A549 treated with GW870086 at 1 μM for 4 hours (cell line): ENCODE results near the gene OR2A5. TPM values are rescaled to one million over a fixed set of nuclear protein-coding genes. Genes with fewer than 3 reads are reported as not detected.

Experiments
- total RNA-seq: library from RNA; stranded (reverse); fragments of 200-300 nt; extraction: Qiagen RNA extraction; gene quantifications from 5 replicates; pipeline ENCODE4 v1.2.3, GENCODE V29; 2022; ENCODE audit warnings: low read depth

The OR2A5 gene
- not detected in 5 replicates for total RNA-seq

GRCh38 chr7:144048648-144049047 lies at the start of gene OR2A5:
Gene OR2A5 (plus strand): TSS chr7:144048948. CDS start chr7:144050402, 1,454 bp downstream.

GRCh38 chr7:144000020-144000419 lies 48.7 kb upstream of the OR2A5 start, which contains the start of gene OR6B1:
Gene OR6B1 (plus strand): TSS chr7:144000320. CDS start chr7:144003997, 3,677 bp downstream.

DNA sequence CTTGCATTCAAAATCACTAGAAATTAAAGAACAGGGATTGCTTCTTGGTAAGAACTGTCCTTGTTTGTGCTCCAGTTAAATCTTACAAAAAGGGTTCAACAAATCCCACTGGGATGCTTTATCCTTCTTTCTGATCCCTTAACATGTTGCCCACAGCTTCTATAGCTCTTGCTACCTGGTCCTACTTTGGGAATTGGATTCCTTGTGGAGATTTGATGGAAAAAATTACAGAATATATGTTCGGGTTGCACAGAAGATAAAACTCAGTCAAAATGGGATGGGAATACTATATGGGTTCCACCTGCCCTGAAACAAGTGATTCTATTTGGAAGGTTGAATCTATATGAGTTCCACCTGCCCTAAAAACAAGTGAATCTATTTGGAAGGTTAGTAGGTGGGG lies 20.8 kb downstream of the OR2A5 start, which contains the start of gene OR2A25:
OR2A25 (plus strand) TSS at position 301 of the 400 bp plus-strand sequence. CDS start 4,409 bp downstream, outside the sequence.

DNA sequence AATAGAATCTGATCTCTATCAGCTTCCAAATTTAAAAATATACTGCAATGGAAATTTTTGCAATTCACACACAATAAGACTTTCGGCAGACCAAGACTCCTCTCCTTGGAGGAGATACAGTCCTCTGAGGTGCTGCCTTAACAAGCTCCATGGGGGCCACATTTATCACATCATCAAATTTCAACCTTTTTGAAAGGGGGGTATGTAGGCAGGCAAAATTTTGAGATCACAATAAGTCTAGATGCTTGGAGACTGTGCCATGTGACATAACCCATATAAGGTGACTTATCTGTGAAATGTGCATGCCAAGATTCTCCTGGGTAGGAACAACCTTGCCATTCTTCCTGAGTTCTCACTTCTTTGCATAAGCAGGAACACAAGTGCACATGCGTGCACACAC lies 37.2 kb downstream of the OR2A5 start, which contains the start of gene OR2A12:
OR2A12 (plus strand) TSS at position 301 of the 400 bp plus-strand sequence. CDS start 8,830 bp downstream, outside the sequence.

Other genes starting within 250 kb of the OR2A5 start
- gene TCAF1, start 146.8 kb upstream of the OR2A5 start, total RNA-seq = 12.6 to 21.0 TPM (median 16.3 TPM) in 5 replicates
- not detected in 5 replicates for gene OR2F2, start 113.7 kb upstream of the OR2A5 start, total RNA-seq
- not detected in 5 replicates for gene OR2F1, start 94.1 kb upstream of the OR2A5 start, total RNA-seq
- gene OR6B1, start 48.6 kb upstream of the OR2A5 start, total RNA-seq = not detected in 5 replicates
- not detected in 5 replicates for gene OR2A25, start 20.9 kb downstream of the OR2A5 start, total RNA-seq
- not detected in 5 replicates for gene OR2A12, start 37.3 kb downstream of the OR2A5 start, total RNA-seq
- gene OR2A2, start 60.6 kb downstream of the OR2A5 start, total RNA-seq = not detected in 5 replicates
- not detected in 5 replicates for gene OR2A14, start 74.2 kb downstream of the OR2A5 start, total RNA-seq
- not detected in 5 replicates for gene CTAGE4, start 134.5 kb downstream of the OR2A5 start, total RNA-seq
- gene ARHGEF35, start 146.9 kb downstream of the OR2A5 start, total RNA-seq = 0.25 to 0.49 TPM (median 0.33 TPM) in 5 replicates
- not detected in 5 replicates for gene OR2A42, start 190.7 kb downstream of the OR2A5 start, total RNA-seq
- not detected in 5 replicates for gene OR2A7, start 215.8 kb downstream of the OR2A5 start, total RNA-seq
- not detected in 5 replicates for gene CTAGE8, start 220.3 kb downstream of the OR2A5 start, total RNA-seq